ENCODE data around the gene TNFSF4. TPM values are rescaled to one million over a fixed set of nuclear protein-coding genes. Genes with fewer than 3 reads are reported as not detected.

The TNFSF4 gene
- total RNA-seq, 1 experiment from 2014 or later: 0.18 TPM

DNA sequence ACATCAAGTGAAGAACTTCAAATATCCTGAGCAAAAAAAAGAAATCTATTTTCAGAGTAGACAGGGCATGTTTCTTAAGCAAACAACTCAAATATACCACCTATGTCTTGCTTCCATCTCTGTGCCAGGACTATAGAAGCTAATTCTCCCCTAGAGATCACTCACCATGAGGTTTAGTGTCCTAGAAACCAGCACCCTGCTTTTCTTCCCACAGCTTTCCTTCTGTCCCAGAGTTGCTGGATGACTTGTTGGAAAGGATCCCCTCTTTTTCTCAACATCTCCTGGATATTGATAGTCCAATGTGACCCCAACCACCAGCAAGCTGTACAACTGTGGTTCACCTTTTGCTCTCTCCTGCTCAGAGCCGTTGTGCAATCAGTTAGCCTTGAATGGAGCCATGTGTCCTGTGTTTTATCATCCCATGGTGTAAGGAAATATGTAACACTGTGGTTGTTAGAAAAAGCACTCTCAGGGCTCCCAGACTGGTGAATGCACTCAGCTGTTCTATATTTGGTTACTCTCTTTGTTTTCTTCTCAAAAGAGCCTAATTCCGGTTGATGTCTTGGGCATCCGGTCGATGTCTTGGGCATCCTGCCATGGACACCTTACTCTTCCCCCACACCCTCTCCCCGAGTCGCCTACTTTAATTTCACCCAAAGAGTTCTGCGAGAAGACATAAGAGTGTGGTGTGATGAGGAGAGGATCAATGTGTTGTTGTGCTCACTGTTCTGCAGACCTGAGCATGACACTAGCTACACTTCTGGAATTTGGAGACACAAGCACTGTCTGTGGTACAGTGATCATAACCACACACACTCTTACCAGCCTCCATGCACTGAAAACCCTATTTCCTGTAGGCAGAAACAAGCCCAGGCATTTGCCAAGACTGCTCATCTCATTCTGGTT is 1.7 kb downstream of the TNFSF4 start:
- H3K4me2 ChIP-seq (ENCODE audit: low read length): no peak overlapping the region
- POLR2A ChIA-PET (ENCODE audit: unreplicated experiment): interaction anchor here (0.6 kb wide), 1 partner anchor 380 kb away, joined by 7 read pairs; no protein-coding TSS in a partner anchor
- BruUV-seq (replicated peaks): no TSS peak
- no peak overlapping the region for H3K4me3 ChIP-seq (ENCODE audit: low read length)
- no peak overlapping the region for H2AFZ ChIP-seq (ENCODE audit: low read length)
- no peaks in the 10 kb centered on the region for H3K9me3 ChIP-seq (ENCODE audit: low read length)
- no peaks in the 10 kb centered on the region for H3F3A ChIP-seq (ENCODE audit: low read length, unreplicated experiment)
- H3K79me2 ChIP-seq (ENCODE audit: low read length): no peaks in the 10 kb centered on the region
- H3K9ac ChIP-seq (ENCODE audit: low read length): no peak overlapping the region
- ATAC-seq (no peak), DNase-seq (no peak)
- CTCF ChIA-PET: interaction anchor here (0.6 to 4.5 kb wide), 2 partner anchors 379 to 399 kb away, joined by 7 to 126 read pairs; no protein-coding TSS in a partner anchor
- no peaks in the 10 kb centered on the region for H4K20me1 ChIP-seq (ENCODE audit: low read length)
- no peaks in the 10 kb centered on the region for H3K36me3 ChIP-seq (ENCODE audit: low read depth, low read length)
- H3K4me1 ChIP-seq (ENCODE audit: insufficient read depth, low read length): peaks cover 4% of the 10 kb centered on the region; the same call in 1 of the 2 replicates
- H3K27me3 ChIP-seq (ENCODE audit: low read length): no peaks in the 10 kb centered on the region
- intact Hi-C loops (cut with micrococcal nuclease): loop anchor here (10.0 kb wide), 1 partner anchor 201 kb away; no protein-coding TSS in a partner anchor
- TF ChIP-seq EZH2 (IDR thresholded peaks at IDR 0.05; ENCODE audit: low read length, unreplicated experiment) (no peak), EZH2phosphoT487 (IDR thresholded peaks at IDR 0.05; ENCODE audit: borderline replicate concordance, low read length) (no peak)
- TF ChIP-seq, protein P1, sequence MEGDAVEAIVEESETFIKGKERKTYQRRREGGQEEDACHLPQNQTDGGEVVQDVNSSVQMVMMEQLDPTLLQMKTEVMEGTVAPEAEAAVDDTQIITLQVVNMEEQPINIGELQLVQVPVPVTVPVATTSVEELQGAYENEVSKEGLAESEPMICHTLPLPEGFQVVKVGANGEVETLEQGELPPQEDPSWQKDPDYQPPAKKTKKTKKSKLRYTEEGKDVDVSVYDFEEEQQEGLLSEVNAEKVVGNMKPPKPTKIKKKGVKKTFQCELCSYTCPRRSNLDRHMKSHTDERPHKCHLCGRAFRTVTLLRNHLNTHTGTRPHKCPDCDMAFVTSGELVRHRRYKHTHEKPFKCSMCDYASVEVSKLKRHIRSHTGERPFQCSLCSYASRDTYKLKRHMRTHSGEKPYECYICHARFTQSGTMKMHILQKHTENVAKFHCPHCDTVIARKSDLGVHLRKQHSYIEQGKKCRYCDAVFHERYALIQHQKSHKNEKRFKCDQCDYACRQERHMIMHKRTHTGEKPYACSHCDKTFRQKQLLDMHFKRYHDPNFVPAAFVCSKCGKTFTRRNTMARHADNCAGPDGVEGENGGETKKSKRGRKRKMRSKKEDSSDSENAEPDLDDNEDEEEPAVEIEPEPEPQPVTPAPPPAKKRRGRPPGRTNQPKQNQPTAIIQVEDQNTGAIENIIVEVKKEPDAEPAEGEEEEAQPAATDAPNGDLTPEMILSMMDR (conservative IDR thresholded peaks at IDR 0.05; ENCODE audit: low read depth, low read length): no peak
- H3K27ac ChIP-seq (ENCODE audit: low read length): no peak overlapping the region
- H3K9me2 ChIP-seq (replicated peaks; ENCODE audit: low read length): no peaks in the 10 kb centered on the region

DNA sequence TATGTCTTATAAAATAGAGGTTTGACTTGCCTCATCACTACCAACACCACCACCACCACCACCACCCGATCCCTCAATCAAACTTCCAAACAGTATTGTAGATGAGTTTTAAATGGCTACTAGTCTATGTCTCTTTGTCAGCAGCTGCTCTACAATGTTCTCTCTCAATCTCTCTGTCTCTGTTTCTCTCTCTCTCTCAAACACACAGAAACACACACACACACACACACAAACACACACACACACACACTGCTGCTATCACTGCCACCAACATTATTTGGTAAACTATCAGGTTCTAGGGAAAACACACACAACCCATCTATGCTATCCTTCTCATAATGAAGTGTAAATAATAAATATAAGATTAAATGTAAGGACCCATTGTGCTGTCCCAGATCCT is 2.4 kb downstream of the TNFSF4 start:
- no peaks in the 10 kb centered on the region for H3K27me3 ChIP-seq (ENCODE audit: low read length)
- no peak for DNase-seq
- H3K9me3 ChIP-seq (ENCODE audit: low read length): no peaks in the 10 kb centered on the region
- H3K4me2 ChIP-seq (ENCODE audit: low read length): no peak overlapping the region
- H4K20me1 ChIP-seq (ENCODE audit: low read length): no peaks in the 10 kb centered on the region
- CTCF ChIA-PET: interaction anchor here (0.6 to 4.5 kb wide), 3 partner anchors 223 to 399 kb away, joined by 3 to 126 read pairs (median 7); no protein-coding TSS in a partner anchor
- H3K36me3 ChIP-seq (ENCODE audit: low read depth, low read length): no peaks in the 10 kb centered on the region
- no peaks in the 10 kb centered on the region for H3K79me2 ChIP-seq (ENCODE audit: low read length)
- no peak overlapping the region for H3K27ac ChIP-seq (ENCODE audit: low read length)
- POLR2A ChIA-PET (ENCODE audit: unreplicated experiment): interaction anchor here (0.6 kb wide), 1 partner anchor 379 kb away, joined by 7 read pairs; no protein-coding TSS in a partner anchor
- H3K9ac ChIP-seq (ENCODE audit: low read length): no peak overlapping the region
- ATAC-seq: no peak
- intact Hi-C loops (cut with micrococcal nuclease): loop anchor here (5.0 to 10.0 kb wide), 4 partner anchors 200 to 287 kb away; no protein-coding TSS in a partner anchor
- H3K4me1 ChIP-seq (ENCODE audit: insufficient read depth, low read length): peaks cover 4% of the 10 kb centered on the region; the same call in 1 of the 2 replicates
- no peaks in the 10 kb centered on the region for H3K9me2 ChIP-seq (replicated peaks; ENCODE audit: low read length)
- H3F3A ChIP-seq (ENCODE audit: low read length, unreplicated experiment): no peaks in the 10 kb centered on the region
- no peak overlapping the region for H3K4me3 ChIP-seq (ENCODE audit: low read length)
- H2AFZ ChIP-seq (ENCODE audit: low read length): no peak overlapping the region
- TF ChIP-seq EZH2phosphoT487 (IDR thresholded peaks at IDR 0.05; ENCODE audit: borderline replicate concordance, low read length) (no peak), EZH2 (IDR thresholded peaks at IDR 0.05; ENCODE audit: low read length, unreplicated experiment) (no peak)
- TF ChIP-seq, protein P1 (conservative IDR thresholded peaks at IDR 0.05; ENCODE audit: low read depth, low read length): no peak
- BruUV-seq (replicated peaks): no TSS peak
